H9 (cell line): ENCODE data around the gene HP. TPM values are rescaled to one million over a fixed set of nuclear protein-coding genes. Genes with fewer than 3 reads are reported as not detected.

Experiments
- DNase-seq: peaks from one replicate; pipeline ENCODE4 v3.0.0-alpha.2; 2017
- H2AFZ ChIP-seq: one replicate; pipeline ENCODE4 v1.6.1; 2013; ENCODE audit warnings: mild to moderate bottlenecking, low read length, control low read depth, moderate library complexity
- H2AK5ac ChIP-seq: 2 replicates; pipeline ENCODE4 v1.6.1; 2013; ENCODE audit warnings: low read length, control low read depth, mixed read lengths; ENCODE audit not compliant: insufficient read length
- H2BK120ac ChIP-seq: one replicate; pipeline ENCODE4 v1.6.1; 2013; ENCODE audit warnings: low read depth, mild to moderate bottlenecking, low read length, control low read depth, inconsistent platforms; ENCODE audit not compliant: poor library complexity, severe bottlenecking
- H2BK12ac ChIP-seq: 2 replicates; pipeline ENCODE4 v1.6.1; 2013; ENCODE audit warnings: low read length, control low read depth, mixed read lengths, low read depth; ENCODE audit not compliant: insufficient read length
- H2BK15ac ChIP-seq: 2 replicates; pipeline ENCODE4 v1.6.1; 2013; ENCODE audit warnings: low read depth, low read length, control low read depth
- H2BK20ac ChIP-seq: one replicate; pipeline ENCODE4 v1.6.1; 2013; ENCODE audit warnings: low read depth, mild to moderate bottlenecking, low read length, control low read depth, inconsistent platforms; ENCODE audit not compliant: poor library complexity, severe bottlenecking
- H2BK5ac ChIP-seq: 2 replicates; pipeline ENCODE4 v1.6.1; 2013; ENCODE audit warnings: low read length, control low read depth, mixed read lengths; ENCODE audit not compliant: insufficient read length
- H3K14ac ChIP-seq: 2 replicates; pipeline ENCODE4 v1.6.1; 2013; ENCODE audit warnings: low read length, control low read depth; ENCODE audit not compliant: insufficient read depth
- H3K18ac ChIP-seq: 2 replicates; pipeline ENCODE4 v1.6.1; 2013; ENCODE audit warnings: low read depth, mild to moderate bottlenecking, mixed read lengths, low read length, control low read depth; ENCODE audit not compliant: insufficient read length
- H3K23ac ChIP-seq: 2 replicates; pipeline ENCODE4 v1.6.1; 2013; ENCODE audit warnings: low read length, control low read depth, mixed read lengths, low read depth; ENCODE audit not compliant: insufficient read length
- H3K23me2 ChIP-seq: 2 replicates; pipeline ENCODE4 v1.6.1; 2013; ENCODE audit warnings: low read depth, mild to moderate bottlenecking, mixed read lengths, low read length, control low read depth; ENCODE audit not compliant: insufficient read length, poor library complexity, severe bottlenecking
- H3K27ac ChIP-seq: 2 replicates; pipeline ENCODE4 v1.5.1; 2013; ENCODE audit warnings: low read length, control low read depth, mixed read lengths, low read depth; ENCODE audit not compliant: insufficient read length
- H3K27me3 ChIP-seq: 2 replicates; pipeline ENCODE4 v1.6.1; 2013; ENCODE audit warnings: low read length, control low read depth, inconsistent platforms; ENCODE audit not compliant: insufficient read depth
- H3K4ac ChIP-seq: 2 replicates; pipeline ENCODE4 v1.6.1; 2013; ENCODE audit warnings: low read depth, mild to moderate bottlenecking, control low read depth, inconsistent platforms, low read length, moderate library complexity
- H3K4me1 ChIP-seq: 2 replicates; pipeline ENCODE4 v1.6.1; 2013; ENCODE audit warnings: low read length, control low read depth, inconsistent platforms; ENCODE audit not compliant: insufficient read depth
- H3K4me2 ChIP-seq: 2 replicates; pipeline ENCODE4 v1.6.1; 2013; ENCODE audit warnings: low read length, control low read depth, mixed read lengths; ENCODE audit not compliant: insufficient read length, insufficient read depth
- H3K56ac ChIP-seq: 2 replicates; pipeline ENCODE4 v1.6.1; 2013; ENCODE audit warnings: low read depth, mild to moderate bottlenecking, mixed read lengths, low read length, control low read depth; ENCODE audit not compliant: insufficient read length
- H3K79me1 ChIP-seq: 2 replicates; pipeline ENCODE4 v1.6.1; 2013; ENCODE audit warnings: low read depth, mild to moderate bottlenecking, moderate library complexity, low read length, control low read depth, inconsistent platforms; ENCODE audit not compliant: insufficient read depth, poor library complexity, severe bottlenecking
- H3K79me2 ChIP-seq: 2 replicates; pipeline ENCODE4 v1.6.1; 2013; ENCODE audit warnings: low read length, control low read depth, inconsistent platforms; ENCODE audit not compliant: insufficient read depth
- H3K9ac ChIP-seq: 2 replicates; pipeline ENCODE4 v1.6.1; 2013; ENCODE audit warnings: low read length, control low read depth, mixed read lengths; ENCODE audit not compliant: insufficient read length; ENCODE audit errors: extremely low read depth
- H3K9me3 ChIP-seq: one replicate; pipeline ENCODE4 v1.6.1; 2013; ENCODE audit warnings: low read depth, low read length, inconsistent platforms; ENCODE audit not compliant: control insufficient read depth
- H3T11ph ChIP-seq: one replicate; pipeline ENCODE4 v1.6.1; 2013; ENCODE audit warnings: mild to moderate bottlenecking, low read length, control low read depth, inconsistent platforms
- H4K20me1 ChIP-seq: one replicate; pipeline ENCODE4 v1.6.1; 2013; ENCODE audit not compliant: control insufficient read depth, insufficient read length, insufficient read depth
- H4K5ac ChIP-seq: 2 replicates; pipeline ENCODE4 v1.6.1; 2013; ENCODE audit warnings: low read depth, mild to moderate bottlenecking, mixed read lengths, low read length, control low read depth; ENCODE audit not compliant: insufficient read length
- H4K8ac ChIP-seq: replicated peaks from 2 replicates; pipeline ENCODE4 v1.6.1; 2013; ENCODE audit warnings: low read length, control low read depth, mixed read lengths, low read depth; ENCODE audit not compliant: insufficient read length
- H4K91ac ChIP-seq: 2 replicates; pipeline ENCODE4 v1.6.1; 2013; ENCODE audit warnings: low read depth, mild to moderate bottlenecking, moderate library complexity, mixed read lengths, low read length, control low read depth; ENCODE audit not compliant: insufficient read length
- H3K27ac Mint-ChIP-seq, 3 experiments: 2 replicates in 2 of 3; 3 replicates in 1 of 3; pipeline ENCODE4 v1.8.0; 2020 to 2021; ENCODE audit warnings: mixed read lengths in 3 of 3, mild to moderate bottlenecking in 1 of 3, moderate library complexity in 1 of 3
- H3K27me3 Mint-ChIP-seq: 2 replicates; pipeline ENCODE4 v1.8.0; 2021; ENCODE audit warnings: low read depth, mild to moderate bottlenecking, moderate library complexity, mixed read lengths
- H3K36me3 Mint-ChIP-seq, 3 experiments: 2 replicates in 2 of 3; 3 replicates in 1 of 3; pipeline ENCODE4 v1.8.0; 2020 to 2021; ENCODE audit warnings: low read depth in 3 of 3, mixed read lengths in 3 of 3; ENCODE audit not compliant: insufficient read depth in 1 of 3
- H3K4me1 Mint-ChIP-seq, 2 experiments: 2 replicates each; pipeline ENCODE4 v1.8.0; 2020; ENCODE audit warnings: mixed read lengths in 2 of 2
- H3K4me3 Mint-ChIP-seq, 2 experiments: 2 replicates in 1 of 2; 3 replicates in 1 of 2; pipeline ENCODE4 v1.8.0; 2020 to 2021; ENCODE audit warnings: mild to moderate bottlenecking in 2 of 2, mixed read lengths in 2 of 2, moderate library complexity in 1 of 2
- H3K9me3 Mint-ChIP-seq, 2 experiments: 2 replicates in 1 of 2; 3 replicates in 1 of 2; pipeline ENCODE4 v1.8.0; 2020; ENCODE audit warnings: mild to moderate bottlenecking in 2 of 2, mixed read lengths in 2 of 2, moderate library complexity in 1 of 2
- WGBS: extraction: QIAGEN DNeasy Blood & Tissue Kit; methylation state at CpG from one replicate; pipeline ENCODE4 v1.1.7; 2013; ENCODE audit warnings: missing lambda C conversion rate, low lambda C conversion rate, mixed read lengths; ENCODE audit not compliant: insufficient read length; ENCODE audit errors: extremely low coverage; 5-methylcytosine and 5-hydroxymethylcytosine counted together
- total RNA-seq: library from RNA; stranded (reverse); gene quantifications from 2 replicates; pipeline ENCODE4 v1.2.1, GENCODE V29; 2021
- TF ChIP-seq, protein P1 (sequence below): fragments of 200-600 bp; sonication (generic); conservative IDR thresholded peaks from 3 replicates; pipeline ENCODE4 v1.8.0; 2021; ENCODE audit warnings: antibody characterized with exemption, mild to moderate bottlenecking

HP gene
- total RNA-seq, 1 experiment from 2014 or later: not detected

DNA sequence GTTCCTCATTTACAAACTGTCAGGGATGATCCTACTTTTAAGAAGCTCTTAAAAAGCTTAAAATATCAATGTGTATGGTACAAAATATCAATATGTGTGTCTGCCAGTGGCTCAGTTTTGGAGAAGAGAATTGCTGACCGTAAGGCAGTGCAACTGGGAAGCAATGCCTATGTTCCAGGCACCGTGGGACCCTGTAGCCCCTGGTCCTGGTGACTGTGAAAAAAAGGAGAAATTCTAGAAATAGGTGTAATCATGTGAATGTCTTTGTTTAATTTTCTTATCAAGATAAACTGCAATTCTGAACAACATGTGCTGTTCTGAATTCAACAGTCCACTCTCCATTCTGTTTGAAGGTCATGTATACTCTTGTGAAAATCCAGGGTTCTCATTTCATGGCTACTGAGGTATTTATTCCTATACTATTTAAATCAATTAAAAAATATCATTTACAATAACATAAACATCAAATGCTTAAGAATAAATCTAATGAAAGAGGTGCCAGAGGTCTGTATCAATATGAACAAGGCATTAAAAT, 9.4 kb upstream of the HP start:
- H2AK5ac ChIP-seq: no peak overlapping the region
- no peaks in the 10 kb centered on the region for H3K4me1 ChIP-seq
- no peak overlapping the region for H2BK20ac ChIP-seq
- H4K5ac ChIP-seq: no peak overlapping the region
- H3K23me2 ChIP-seq: no peaks in the 10 kb centered on the region
- H3K23ac ChIP-seq: no peak overlapping the region
- Mint-ChIP-seq H3K4me1 (no peaks in the 10 kb centered on the region), H3K27me3 (peaks cover 8% of the 10 kb centered on the region), H3K36me3 (no peaks in the 10 kb centered on the region; a peak in 1 of 7 replicates), H3K27ac (no peak overlapping the region), H3K9me3 (peaks cover 8 to 10% of the 10 kb centered on the region in 2 experiments; a peak in 3 of 5 replicates), H3K4me3 (no peak overlapping the region)
- no peak overlapping the region for H3K27ac ChIP-seq
- H3K18ac ChIP-seq: no peak overlapping the region
- H3K79me1 ChIP-seq: no peaks in the 10 kb centered on the region
- H3K4ac ChIP-seq: no peak overlapping the region
- no peak overlapping the region for H3K14ac ChIP-seq
- no peaks in the 10 kb centered on the region for H3K27me3 ChIP-seq
- no peak overlapping the region for H2AFZ ChIP-seq
- no peaks in the 10 kb centered on the region for H3K79me2 ChIP-seq
- no peak overlapping the region for H3K9ac ChIP-seq
- H3K4me2 ChIP-seq: no peak overlapping the region
- H3K56ac ChIP-seq: no peak overlapping the region
- no peaks in the 10 kb centered on the region for H3K9me3 ChIP-seq
- no peak overlapping the region for H2BK120ac ChIP-seq
- no peak overlapping the region for H4K8ac ChIP-seq
- H2BK15ac ChIP-seq: no peak overlapping the region
- no peak overlapping the region for H4K91ac ChIP-seq
- WGBS: no CpG with 5 or more reads among the region's 2 CpGs
- no peak overlapping the region for H2BK12ac ChIP-seq
- DNase-seq: no peak
- H2BK5ac ChIP-seq: no peak overlapping the region
- H4K20me1 ChIP-seq: no peaks in the 10 kb centered on the region
- TF ChIP-seq, protein P1, sequence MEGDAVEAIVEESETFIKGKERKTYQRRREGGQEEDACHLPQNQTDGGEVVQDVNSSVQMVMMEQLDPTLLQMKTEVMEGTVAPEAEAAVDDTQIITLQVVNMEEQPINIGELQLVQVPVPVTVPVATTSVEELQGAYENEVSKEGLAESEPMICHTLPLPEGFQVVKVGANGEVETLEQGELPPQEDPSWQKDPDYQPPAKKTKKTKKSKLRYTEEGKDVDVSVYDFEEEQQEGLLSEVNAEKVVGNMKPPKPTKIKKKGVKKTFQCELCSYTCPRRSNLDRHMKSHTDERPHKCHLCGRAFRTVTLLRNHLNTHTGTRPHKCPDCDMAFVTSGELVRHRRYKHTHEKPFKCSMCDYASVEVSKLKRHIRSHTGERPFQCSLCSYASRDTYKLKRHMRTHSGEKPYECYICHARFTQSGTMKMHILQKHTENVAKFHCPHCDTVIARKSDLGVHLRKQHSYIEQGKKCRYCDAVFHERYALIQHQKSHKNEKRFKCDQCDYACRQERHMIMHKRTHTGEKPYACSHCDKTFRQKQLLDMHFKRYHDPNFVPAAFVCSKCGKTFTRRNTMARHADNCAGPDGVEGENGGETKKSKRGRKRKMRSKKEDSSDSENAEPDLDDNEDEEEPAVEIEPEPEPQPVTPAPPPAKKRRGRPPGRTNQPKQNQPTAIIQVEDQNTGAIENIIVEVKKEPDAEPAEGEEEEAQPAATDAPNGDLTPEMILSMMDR: no peak
- no peak overlapping the region for H3T11ph ChIP-seq
